Body of pancreas (tissue), 4 donors: ENCODE measurements around the gene RNF213.

ENCODE experiments used
- CTCF ChIP-seq, 7 experiments: fragments of 450-650 bp in 4 of 7; fragments of 200-600 bp in 3 of 7; sonication (generic) in 3 of 7; IDR thresholded peaks; one replicate each; pipeline ENCODE4 v1.5.1; 2016 to 2019; ENCODE audit warnings: antibody characterized with exemption in 7 of 7
- POLR2A ChIP-seq, 3 donors: fragments of 450-650 bp; IDR thresholded peaks; one replicate each; pipeline ENCODE4 v1.6.1; 2016; ENCODE audit warnings: antibody characterized with exemption in 3 of 3, mild to moderate bottlenecking in 2 of 3

- TF ChIP-seq POLR2A (IDR thresholded peaks at IDR 0.05) (no peak), CTCF (IDR thresholded peaks at IDR 0.05) (no peak)
Observed at GRCh38 chr17:80413771-80414507, 153.3 kb downstream of the RNF213 start.
